MM.1S (cell line): ENCODE results near the gene EML1.

ENCODE experiments used
- CTCF ChIP-seq: fragments of 300-600 bp; sonication (generic); IDR thresholded peaks from 2 replicates; pipeline ENCODE4 v1.5.1; 2016; ENCODE audit warnings: antibody characterized with exemption, low read length, mixed read lengths
- EZH2 ChIP-seq: fragments of 300-600 bp; sonication (generic); optimal IDR thresholded peaks from 2 replicates; pipeline ENCODE3; 2017; ENCODE audit warnings: low read depth, mild to moderate bottlenecking, antibody characterized with exemption, low read length, mixed read lengths
- EZH2phosphoT487 ChIP-seq: fragments of 300-600 bp; sonication (generic); IDR thresholded peaks from 2 replicates; pipeline ENCODE4 v1.6.1; 2018; ENCODE audit warnings: antibody characterized with exemption, low read length

DNA sequence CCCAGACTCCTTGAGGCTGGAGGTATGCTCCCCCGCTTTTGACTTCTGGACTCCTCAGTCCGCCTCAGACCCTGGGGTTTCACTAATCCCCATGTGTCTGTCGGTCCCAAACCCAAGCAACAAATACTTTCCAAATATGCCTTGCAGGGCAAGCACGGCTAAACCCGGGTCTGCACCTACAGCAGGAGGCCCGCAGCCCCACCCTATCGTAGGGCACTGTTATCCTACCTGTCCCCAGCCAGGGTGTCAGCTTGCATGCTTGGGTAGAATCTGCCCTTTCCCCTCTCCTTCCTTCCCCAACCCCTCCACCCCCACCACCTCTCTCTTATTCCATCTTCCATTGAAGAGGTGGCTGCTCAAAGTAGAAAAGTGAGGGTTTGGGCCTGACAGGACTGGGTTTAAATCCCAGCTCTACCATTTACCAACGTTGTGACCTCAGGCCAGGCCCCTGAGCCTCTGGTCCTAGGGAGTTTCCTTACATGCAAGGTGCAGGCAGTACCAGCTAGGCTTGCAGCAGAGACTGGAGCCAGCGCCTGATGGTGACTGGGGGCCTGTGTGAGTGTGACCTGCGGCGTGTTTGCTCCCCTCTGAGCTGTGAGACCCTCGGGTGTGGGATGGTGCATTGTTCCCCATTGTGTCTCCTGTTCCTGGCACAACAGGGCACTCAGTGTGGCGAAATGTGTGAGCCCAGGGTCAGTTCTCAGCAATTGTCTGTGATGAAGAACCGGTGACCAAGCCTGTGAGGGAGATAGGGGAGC, 11.2 kb upstream of the EML1 start:
- TF ChIP-seq CTCF (no peak), EZH2phosphoT487 (no peak), EZH2 (no peak)
